Body of pancreas (tissue), 4 donors: ENCODE results near the gene ADAMTS7. TPM values are rescaled to one million over a fixed set of nuclear protein-coding genes. Genes with fewer than 3 reads are reported as not detected.

Experiments used
- ATAC-seq: fragments of 150-250 bp; one replicate; pipeline ENCODE4 v1.9.1; 2016
- DNase-seq, 4 donors: peaks; one replicate each; pipeline ENCODE4 v3.0.0-alpha.2; 2019
- H3K27ac ChIP-seq, 4 donors: fragments of 200-600 bp; sonication (generic); 1 replicate in 3 of 4; 2 replicates in 1 of 4; pipeline versions ENCODE4 v1.5.1 to v1.6.1; 2016 to 2019; ENCODE audit warnings: mild to moderate bottlenecking in 1 of 4, mixed read lengths in 1 of 4, moderate library complexity in 1 of 4
- H3K27me3 ChIP-seq, 2 donors: fragments of 200-600 bp; sonication (generic); one replicate each; pipeline ENCODE4 v1.6.0; 2016; ENCODE audit warnings: mild to moderate bottlenecking in 1 of 2
- H3K36me3 ChIP-seq, 2 donors: fragments of 200-600 bp; sonication (generic); replicated peaks in 1 of 2; 2 replicates each; pipeline ENCODE4 v1.5.1; 2016; ENCODE audit warnings: low read depth in 2 of 2; ENCODE audit not compliant: insufficient read depth in 1 of 2
- H3K4me1 ChIP-seq: fragments of 200-600 bp; sonication (generic); one replicate; pipeline ENCODE4 v1.6.0; 2016
- H3K4me3 ChIP-seq, 2 donors: fragments of 200-600 bp; sonication (generic); 1 replicate in 1 of 2; 2 replicates in 1 of 2; pipeline ENCODE4 v1.5.1; 2016 to 2019
- H3K9me3 ChIP-seq, 3 donors: fragments of 200-600 bp; sonication (generic); 1 replicate in 2 of 3; 2 replicates in 1 of 3; pipeline ENCODE4 v1.5.1; 2016
- POLR2A ChIP-seq, 3 donors: fragments of 450-650 bp; IDR thresholded peaks; one replicate each; pipeline ENCODE4 v1.6.1; 2016; ENCODE audit warnings: antibody characterized with exemption in 3 of 3, mild to moderate bottlenecking in 2 of 3
- WGBS, 2 donors: methylation state at CpG; one replicate each; pipeline ENCODE4 v1.1.5; 2017; 5-methylcytosine and 5-hydroxymethylcytosine counted together
- intact Hi-C: fragments of 100-400 bp; cut with DNase I; formaldehyde crosslinking; loops from one replicate; pipeline ENCODE4 v1.15.1; 2023
- total RNA-seq, 2 donors: library from RNA; depleted of rRNA; stranded (reverse); fragments of >200 nt; gene quantifications; one replicate each; pipeline ENCODE4 v1.1.0, GENCODE V29; 2016
- TF ChIP-seq, protein P1 (sequence below), 7 experiments: fragments of 450-650 bp in 4 of 7; fragments of 200-600 bp in 3 of 7; sonication (generic) in 3 of 7; IDR thresholded peaks; one replicate each; pipeline ENCODE4 v1.5.1; 2016 to 2019; ENCODE audit warnings: antibody characterized with exemption in 7 of 7

The ADAMTS7 gene
- total RNA-seq, 2 donors from 2014 or later, result 0.33 to 2.1 TPM

GRCh38 chr15:78837543-78837942, 26.3 kb upstream of the ADAMTS7 start:
- intact Hi-C loops, result no loop called here
- Histone ChIP-seq H3K4me3 (no peak overlapping the region), H3K4me1 (no peaks in the 10 kb centered on the region), H3K27ac (no peak overlapping the region), H3K27me3 (no peaks in the 10 kb centered on the region), H3K9me3 (no peaks in the 10 kb centered on the region), H3K36me3 (no peaks in the 10 kb centered on the region)
- TF ChIP-seq, protein P1, sequence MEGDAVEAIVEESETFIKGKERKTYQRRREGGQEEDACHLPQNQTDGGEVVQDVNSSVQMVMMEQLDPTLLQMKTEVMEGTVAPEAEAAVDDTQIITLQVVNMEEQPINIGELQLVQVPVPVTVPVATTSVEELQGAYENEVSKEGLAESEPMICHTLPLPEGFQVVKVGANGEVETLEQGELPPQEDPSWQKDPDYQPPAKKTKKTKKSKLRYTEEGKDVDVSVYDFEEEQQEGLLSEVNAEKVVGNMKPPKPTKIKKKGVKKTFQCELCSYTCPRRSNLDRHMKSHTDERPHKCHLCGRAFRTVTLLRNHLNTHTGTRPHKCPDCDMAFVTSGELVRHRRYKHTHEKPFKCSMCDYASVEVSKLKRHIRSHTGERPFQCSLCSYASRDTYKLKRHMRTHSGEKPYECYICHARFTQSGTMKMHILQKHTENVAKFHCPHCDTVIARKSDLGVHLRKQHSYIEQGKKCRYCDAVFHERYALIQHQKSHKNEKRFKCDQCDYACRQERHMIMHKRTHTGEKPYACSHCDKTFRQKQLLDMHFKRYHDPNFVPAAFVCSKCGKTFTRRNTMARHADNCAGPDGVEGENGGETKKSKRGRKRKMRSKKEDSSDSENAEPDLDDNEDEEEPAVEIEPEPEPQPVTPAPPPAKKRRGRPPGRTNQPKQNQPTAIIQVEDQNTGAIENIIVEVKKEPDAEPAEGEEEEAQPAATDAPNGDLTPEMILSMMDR (IDR thresholded peaks at IDR 0.05), result no peak
- no peak for TF ChIP-seq POLR2A (IDR thresholded peaks at IDR 0.05)
- ATAC-seq (no peak), DNase-seq (no peak)
- WGBS, 2 donors, result 85 to 90% methylated on average over 8 of the region's 8 CpGs

DNA sequence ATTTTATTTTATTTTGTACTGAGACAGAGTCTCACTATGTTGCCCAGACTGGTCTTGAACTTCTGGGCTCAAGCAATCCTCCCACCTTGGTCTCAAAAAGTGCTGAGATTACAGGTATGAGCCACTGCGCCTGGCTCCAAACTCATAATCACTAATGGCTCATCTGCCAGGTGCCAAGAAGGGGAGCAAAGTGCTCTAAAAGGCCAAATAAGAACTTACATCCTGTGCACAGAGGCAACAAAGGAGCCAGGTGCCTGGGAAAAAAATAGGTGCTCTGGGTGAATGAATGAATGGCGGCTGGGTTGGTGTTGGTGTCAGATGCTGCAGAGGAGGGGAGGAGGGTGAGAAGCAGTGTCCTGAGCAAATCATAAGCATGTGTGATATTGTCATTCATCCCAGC, 25.9 kb upstream of the ADAMTS7 start:
- intact Hi-C loops, result no loop called here
- H3K4me1 ChIP-seq, result no peaks in the 10 kb centered on the region
- TF ChIP-seq, protein P1 (IDR thresholded peaks at IDR 0.05), result no peak
- no peak for TF ChIP-seq POLR2A (IDR thresholded peaks at IDR 0.05)
- no peaks in the 10 kb centered on the region for H3K27me3 ChIP-seq
- no peaks in the 10 kb centered on the region for H3K36me3 ChIP-seq
- H3K4me3 ChIP-seq, result no peak overlapping the region
- ATAC-seq (no peak), DNase-seq (no peak)
- WGBS, 2 donors, result 60 to 65% methylated on average over 2 of the region's 2 CpGs
- H3K27ac ChIP-seq, result no peak overlapping the region
- H3K9me3 ChIP-seq, result no peaks in the 10 kb centered on the region

DNA sequence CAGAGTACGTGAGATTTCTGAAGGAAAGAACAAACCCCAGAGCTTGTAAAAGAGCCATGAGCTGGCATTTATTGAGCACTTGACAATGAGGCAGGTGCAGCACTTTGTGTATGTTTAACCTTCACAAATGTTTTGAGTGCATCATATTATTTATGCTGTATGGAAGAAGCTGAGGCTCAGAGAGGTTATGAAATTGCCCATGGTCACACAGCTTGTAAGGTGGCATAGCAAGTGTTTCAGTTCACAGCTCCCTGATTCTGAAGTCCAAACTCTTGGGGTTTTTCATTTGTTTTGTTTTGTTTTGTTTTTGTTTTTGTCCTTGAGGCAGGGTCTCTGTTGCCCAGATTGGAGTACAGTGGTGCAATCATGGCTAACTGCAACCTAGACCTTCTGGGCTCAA, 25.1 kb upstream of the ADAMTS7 start:
- Histone ChIP-seq H3K4me3 (no peak overlapping the region), H3K9me3 (no peaks in the 10 kb centered on the region), H3K4me1 (no peaks in the 10 kb centered on the region), H3K36me3 (no peaks in the 10 kb centered on the region), H3K27ac (no peak overlapping the region), H3K27me3 (no peaks in the 10 kb centered on the region)
- no peak for ATAC-seq
- 76 to 100% methylated on average over 1 of the region's 1 CpG for WGBS, 2 donors
- intact Hi-C loops, result no loop called here
- TF ChIP-seq POLR2A (IDR thresholded peaks at IDR 0.05), result no peak
- TF ChIP-seq, protein P1 (IDR thresholded peaks at IDR 0.05), result no peak
- DNase-seq, result no peak

DNA sequence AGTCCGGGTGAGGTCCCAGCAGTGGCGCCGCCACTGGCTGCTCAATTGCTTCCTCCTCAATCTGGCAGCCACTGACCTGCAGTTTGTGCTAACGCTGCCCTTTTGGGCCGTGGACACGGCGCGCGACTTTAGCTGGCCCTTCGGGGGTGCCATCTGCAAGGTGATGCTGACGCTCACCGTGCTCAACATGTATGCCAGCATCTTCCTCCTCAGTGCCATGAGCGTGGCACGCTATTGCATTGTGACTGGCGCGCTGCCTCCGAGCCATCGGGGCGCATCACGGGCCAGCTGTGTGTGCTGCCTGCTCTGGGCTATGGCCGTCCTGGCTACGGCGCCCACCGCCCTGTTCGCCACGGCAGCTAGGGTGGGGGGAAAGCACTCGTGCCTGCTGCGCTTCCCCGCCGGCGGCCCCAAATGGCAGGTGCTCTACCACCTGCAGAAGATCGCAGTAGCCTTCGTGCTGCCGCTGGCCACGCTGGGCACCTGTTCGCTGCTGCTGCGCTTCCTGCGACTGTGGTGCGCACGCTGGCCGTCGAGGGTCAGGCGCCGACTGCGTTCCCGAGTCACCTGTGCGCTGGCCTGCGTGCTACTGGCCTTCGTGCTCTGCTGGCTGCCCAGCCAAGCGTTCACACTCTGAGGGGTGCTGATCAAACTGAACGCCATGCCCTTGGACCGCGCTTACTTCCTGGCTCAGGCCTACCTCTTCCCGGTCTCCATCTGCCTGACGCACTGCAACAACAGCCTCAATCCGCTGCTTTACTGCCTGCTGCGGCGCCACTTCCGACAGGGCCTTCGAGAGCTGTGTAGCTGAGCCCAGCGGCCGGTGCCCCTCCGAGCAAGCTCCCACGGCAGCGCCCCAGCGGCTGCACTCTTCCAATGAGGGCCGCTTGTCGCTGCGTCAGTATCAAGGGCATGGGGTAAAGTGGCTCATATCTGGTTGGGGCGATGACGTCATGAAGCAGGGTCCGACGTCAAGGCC, 20.3 kb upstream of the ADAMTS7 start:
- 72 to 84% methylated on average over 18 to 64 of the region's 73 CpGs for WGBS, 2 donors

More for the DNA sequence above, 20.3 kb upstream of the ADAMTS7 start:
- intact Hi-C loops, result no loop called here
- no peak for ATAC-seq
- Histone ChIP-seq H3K27ac (no peak overlapping the region), H3K4me1 (no peaks in the 10 kb centered on the region), H3K27me3 (peaks cover 0 to 7% of the 10 kb centered on the region in 2 donors), H3K4me3 (no peak overlapping the region), H3K36me3 (no peaks in the 10 kb centered on the region), H3K9me3 (no peaks in the 10 kb centered on the region)
- TF ChIP-seq, protein P1 (IDR thresholded peaks at IDR 0.05), result no peak
- TF ChIP-seq POLR2A (IDR thresholded peaks at IDR 0.05), result no peak
- DNase-seq, result no peak
